AG04449 (cell line): ENCODE data around the gene IFT25.

Experiments
- CTCF ChIA-PET: fragments of 350-600 bp; formaldehyde crosslinking; extraction: SDS; loops from one replicate; lab custom pipeline; 2021; ENCODE audit warnings: antibody characterized with exemption; lab: Yijun Ruan, JAX
- POLR2A ChIA-PET: fragments of 400-600, 350-600 bp; formaldehyde crosslinking; extraction: SDS; loops from one replicate; lab custom pipeline; 2020; ENCODE audit warnings: antibody characterized with exemption, inconsistent platforms; lab: Yijun Ruan, JAX
- DNase-seq: peaks from one replicate; pipeline ENCODE4 v3.0.0-alpha.2; 2010; ENCODE audit warnings: low read depth, low spot score
- H3K4me3 ChIP-seq: 2 replicates; pipeline ENCODE4 v1.5.1; 2011; ENCODE audit warnings: low read depth, mild to moderate bottlenecking, control low read depth, low read length
- TF ChIP-seq, protein P1 (sequence below): IDR thresholded peaks from one replicate; pipeline ENCODE4 v1.5.1; 2011; ENCODE audit warnings: mild to moderate bottlenecking, moderate library complexity, low read length, control low read depth, inconsistent platforms; ENCODE audit not compliant: insufficient read depth; ENCODE audit errors: missing control alignments

Gene IFT25

DNA sequence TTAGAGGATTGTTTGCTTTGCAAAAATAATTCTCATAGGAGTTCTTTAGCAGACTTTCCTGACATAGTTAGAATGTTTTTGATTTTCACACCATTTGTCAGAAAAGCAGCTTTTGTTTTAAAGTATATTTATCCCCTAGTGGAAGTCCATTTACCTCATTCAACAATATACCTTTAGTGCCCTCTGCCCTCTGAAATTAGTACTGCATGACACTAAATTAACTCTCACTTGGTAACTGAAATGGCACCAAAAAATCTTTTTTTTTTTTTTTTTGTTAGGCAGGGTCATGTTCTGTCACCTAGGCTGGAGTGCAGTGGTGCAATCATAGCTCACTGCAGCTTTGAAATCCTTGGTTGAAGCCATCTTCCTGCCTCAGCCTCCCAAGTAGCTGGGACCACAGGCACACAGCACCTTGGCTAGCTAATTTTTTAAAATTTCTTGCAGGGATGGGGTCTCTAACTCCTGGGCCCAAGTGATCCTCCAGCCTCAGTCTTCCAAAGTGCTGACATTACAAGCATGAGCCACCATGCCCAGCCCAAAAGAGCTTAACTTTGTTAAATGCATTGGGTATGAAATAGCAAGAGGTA, 14.3 kb upstream of the IFT25 start:
- DNase-seq, result no peak
- POLR2A ChIA-PET, result interaction anchor here (0.7 kb wide), 1 partner anchor 23 kb away, joined by 5 read pairs; no protein-coding TSS in a partner anchor
- TF ChIP-seq, protein P1, sequence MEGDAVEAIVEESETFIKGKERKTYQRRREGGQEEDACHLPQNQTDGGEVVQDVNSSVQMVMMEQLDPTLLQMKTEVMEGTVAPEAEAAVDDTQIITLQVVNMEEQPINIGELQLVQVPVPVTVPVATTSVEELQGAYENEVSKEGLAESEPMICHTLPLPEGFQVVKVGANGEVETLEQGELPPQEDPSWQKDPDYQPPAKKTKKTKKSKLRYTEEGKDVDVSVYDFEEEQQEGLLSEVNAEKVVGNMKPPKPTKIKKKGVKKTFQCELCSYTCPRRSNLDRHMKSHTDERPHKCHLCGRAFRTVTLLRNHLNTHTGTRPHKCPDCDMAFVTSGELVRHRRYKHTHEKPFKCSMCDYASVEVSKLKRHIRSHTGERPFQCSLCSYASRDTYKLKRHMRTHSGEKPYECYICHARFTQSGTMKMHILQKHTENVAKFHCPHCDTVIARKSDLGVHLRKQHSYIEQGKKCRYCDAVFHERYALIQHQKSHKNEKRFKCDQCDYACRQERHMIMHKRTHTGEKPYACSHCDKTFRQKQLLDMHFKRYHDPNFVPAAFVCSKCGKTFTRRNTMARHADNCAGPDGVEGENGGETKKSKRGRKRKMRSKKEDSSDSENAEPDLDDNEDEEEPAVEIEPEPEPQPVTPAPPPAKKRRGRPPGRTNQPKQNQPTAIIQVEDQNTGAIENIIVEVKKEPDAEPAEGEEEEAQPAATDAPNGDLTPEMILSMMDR, result peak; percentile 30
- CTCF ChIA-PET, result interaction anchor here (0.6 to 5.2 kb wide), 26 partner anchors 8 to 360 kb away, joined by 3 to 102 read pairs (median 4); partner anchors contain the start of genes IFT25, LRRC42 and YIPF1
- no peak overlapping the region for H3K4me3 ChIP-seq

DNA sequence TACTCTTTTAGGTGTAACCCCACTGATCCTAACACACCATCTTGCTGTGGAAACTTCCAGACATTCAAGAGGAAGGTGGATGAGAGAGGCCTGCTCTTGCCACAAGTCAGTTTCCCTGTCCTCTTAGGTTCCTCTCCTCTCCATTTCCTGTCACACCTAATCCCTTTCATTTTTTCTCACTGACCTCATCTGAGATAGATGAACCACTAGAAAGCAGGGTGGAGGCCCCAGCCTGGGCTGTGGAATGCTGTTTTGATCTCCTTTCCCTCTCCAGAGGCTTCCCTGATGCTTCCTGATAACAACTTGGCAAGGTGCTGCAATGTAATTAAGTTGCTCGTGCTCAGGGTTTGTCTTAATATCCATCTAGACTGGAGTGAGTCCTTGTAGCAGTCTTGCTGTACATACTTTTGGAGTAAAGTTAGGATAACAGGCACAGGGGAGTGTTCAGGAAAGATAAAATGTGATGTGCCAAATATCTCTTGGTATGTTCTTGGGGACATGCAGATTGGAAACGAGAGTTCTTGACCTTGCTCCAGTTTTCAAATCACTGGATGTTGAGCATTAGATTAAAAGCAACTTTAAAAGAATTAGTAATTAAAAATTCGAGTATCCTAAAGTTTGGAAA, 11.8 kb upstream of the IFT25 start:
- ChIA-PET CTCF (interaction anchor here (1.1 to 5.2 kb wide), 10 partner anchors 9 to 98 kb away, joined by 3 to 102 read pairs (median 10); partner anchors contain the start of genes IFT25 and LRRC42), POLR2A (no interaction called here)
- no peak for DNase-seq
- H3K4me3 ChIP-seq, result no peak overlapping the region
- TF ChIP-seq, protein P1, result no peak

GRCh38 chr1:53956308-53957168, 11.0 kb upstream of the IFT25 start:
- TF ChIP-seq, protein P1, result no peak
- ChIA-PET CTCF (interaction anchor here (1.0 to 2.0 kb wide), 7 partner anchors 9 to 96 kb away, joined by 3 to 11 read pairs (median 4); partner anchors contain the start of genes IFT25 and LRRC42), POLR2A (interaction anchor here (1.0 kb wide), 1 partner anchor 11 kb away, joined by 4 read pairs; the partner anchor contains the start of gene IFT25)
- no peak overlapping the region for H3K4me3 ChIP-seq
- DNase-seq, result no peak

DNA sequence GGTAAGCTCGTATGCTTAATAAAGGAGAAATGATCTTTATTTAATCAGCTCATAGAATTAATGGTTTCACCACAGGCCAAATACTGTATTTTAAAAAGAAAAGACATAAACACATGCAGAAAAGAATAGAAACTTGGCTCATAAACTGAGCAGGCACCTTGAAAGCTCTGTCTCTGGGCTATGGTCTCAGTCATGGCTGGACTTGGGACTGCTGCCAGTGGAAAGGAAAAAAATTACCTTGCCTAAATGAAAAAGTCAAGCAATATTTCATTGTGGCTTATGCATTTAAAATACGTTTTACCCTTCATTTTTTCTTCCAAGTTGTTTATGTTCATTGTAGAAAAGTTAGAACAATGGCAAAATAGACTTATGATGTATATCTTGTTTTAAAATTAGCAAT, 8.6 kb upstream of the IFT25 start:
- ChIA-PET POLR2A (no interaction called here), CTCF (interaction anchor here (0.9 to 1.8 kb wide), 6 partner anchors 9 to 94 kb away, joined by 3 to 11 read pairs (median 5); partner anchors contain the start of gene IFT25)
- no peak overlapping the region for H3K4me3 ChIP-seq
- no peak for DNase-seq
- TF ChIP-seq, protein P1, result no peak

DNA sequence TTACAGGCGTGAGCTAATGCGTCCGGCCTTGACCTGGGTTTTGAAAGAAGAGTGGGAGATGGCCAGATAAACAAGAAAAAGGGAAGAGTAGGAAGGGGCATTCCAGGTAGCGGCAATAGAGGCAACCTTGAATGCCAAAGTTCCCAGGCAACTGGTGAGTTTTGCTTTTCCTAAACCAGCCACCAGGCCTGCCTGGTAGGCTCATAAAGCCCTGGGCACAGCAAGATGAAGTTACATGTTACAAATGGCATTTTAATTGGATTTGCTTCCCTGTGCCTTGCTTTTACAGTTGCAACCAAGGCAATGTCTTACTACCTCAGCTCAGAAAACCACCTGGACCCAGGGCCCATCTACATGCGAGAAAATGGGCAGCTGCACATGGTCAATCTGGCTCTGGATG, 6.2 kb upstream of the IFT25 start:
- ChIA-PET POLR2A (no interaction called here), CTCF (interaction anchor here (1.8 to 8.8 kb wide), 3 partner anchors 8 to 90 kb away, joined by 10 to 115 read pairs (median 83); no protein-coding TSS in a partner anchor)
- TF ChIP-seq, protein P1, result no peak
- H3K4me3 ChIP-seq, result no peak overlapping the region
- no peak for DNase-seq
